Retinal pigment epithelial cell (primary cell): ENCODE data around the gene GLCCI1.
"Not testable (repeated sequence)": the region's sequence is repeated elsewhere in the genome, so short reads cannot be mapped to it uniquely, and the experiment has no call there.

Source experiments
- DNase-seq: peaks from one replicate; pipeline ENCODE4 v3.0.0-alpha.2; 2010; ENCODE audit warnings: low read depth
- H3K4me3 ChIP-seq: 2 replicates; pipeline ENCODE4 v1.5.1; 2011; ENCODE audit warnings: mild to moderate bottlenecking, low read length, control low read depth, moderate library complexity
- CTCF ChIP-seq: conservative IDR thresholded peaks from 2 replicates; pipeline ENCODE4 v1.5.1; 2011; ENCODE audit warnings: low read depth, low read length, control low read depth, inconsistent platforms

The GLCCI1 gene

GRCh38 chr7:8086239-8086638, 117.6 kb downstream of the GLCCI1 start:
- no peak for TF ChIP-seq CTCF
- no peak overlapping the region for H3K4me3 ChIP-seq
- DNase-seq: no peak

GRCh38 chr7:8089036-8089780, 120.6 kb downstream of the GLCCI1 start:
- TF ChIP-seq CTCF: no peak
- H3K4me3 ChIP-seq: no peak overlapping the region

GRCh38 chr7:8092140-8092539, 123.5 kb downstream of the GLCCI1 start:
- no peak overlapping the region for H3K4me3 ChIP-seq
- DNase-seq: peak; percentile 3
- TF ChIP-seq CTCF: no peak

More at GRCh38 chr7:8089036-8089780, 120.6 kb downstream of the GLCCI1 start:
- DNase-seq: no peak

- DNase-seq: no peak
- no peak for TF ChIP-seq CTCF
- H3K4me3 ChIP-seq: no peak overlapping the region
Measured at GRCh38 chr7:8094164-8095140, 125.9 kb downstream of the GLCCI1 start.

GRCh38 chr7:8101292-8101691, 132.7 kb downstream of the GLCCI1 start:
- not testable (repeated sequence) for H3K4me3 ChIP-seq, DNase-seq

GRCh38 chr7:8103282-8103681, 134.7 kb downstream of the GLCCI1 start:
- H3K4me3 ChIP-seq: no peak overlapping the region
- no peak for TF ChIP-seq CTCF
- DNase-seq: no peak

- TF ChIP-seq CTCF: no peak
- DNase-seq: no peak
- H3K4me3 ChIP-seq: no peak overlapping the region
Measured at GRCh38 chr7:8105449-8106095, 137.0 kb downstream of the GLCCI1 start.
